H1 (cell line): ENCODE measurements around the gene YIF1B. TPM values are rescaled to one million over a fixed set of nuclear protein-coding genes. Genes with fewer than 3 reads are reported as not detected.

ENCODE experiments used
- CTCF ChIA-PET: fragments of 300-600 bp; sonication (Branson Sonifier 250); formaldehyde crosslinking; loops from one replicate; lab custom pipeline; 2021; ENCODE audit not compliant: partially characterized antibody; lab: Charles Lee
- POLR2A ChIA-PET: fragments of 300-600 bp; sonication (Branson Sonifier 250); formaldehyde crosslinking; loops from one replicate; lab custom pipeline; 2021; ENCODE audit warnings: inconsistent platforms; ENCODE audit not compliant: partially characterized antibody; lab: Charles Lee
- DNase-seq, 2 experiments: peaks; one replicate each; pipeline versions ENCODE4 v3.0.0 to v3.0.0-alpha.2; 2010 to 2022; ENCODE audit warnings: low spot score in 2 of 2, low read depth in 1 of 2, mixed read lengths in 1 of 2
- FAIRE-seq: peaks from 2 replicates; lab custom pipeline; 2011; peaks lifted over from hg19 to GRCh38; lab: Jason Lieb, UNC
- H2AFZ ChIP-seq: 2 replicates; pipeline ENCODE4 v1.8.1; 2012; ENCODE audit warnings: low read length, inconsistent platforms
- H2AK5ac ChIP-seq: 2 replicates; pipeline ENCODE4 v1.6.1; 2013; ENCODE audit warnings: low read depth, low read length
- H2BK120ac ChIP-seq: replicated peaks from 2 replicates; pipeline ENCODE3; 2013; ENCODE audit warnings: low read depth, low read length, inconsistent platforms
- H2BK12ac ChIP-seq: 2 replicates; pipeline ENCODE4 v1.6.1; 2013; ENCODE audit warnings: low read depth, low read length
- H2BK15ac ChIP-seq: 2 replicates; pipeline ENCODE4 v1.6.1; 2013; ENCODE audit warnings: low read length
- H2BK20ac ChIP-seq: 2 replicates; pipeline ENCODE4 v1.6.1; 2013; ENCODE audit warnings: low read length
- H2BK5ac ChIP-seq: 2 replicates; pipeline ENCODE4 v1.6.1; 2013; ENCODE audit warnings: low read depth, low read length
- H3K14ac ChIP-seq: 2 replicates; pipeline ENCODE4 v1.6.1; 2013; ENCODE audit warnings: inconsistent platforms; ENCODE audit not compliant: insufficient read length
- H3K18ac ChIP-seq: 2 replicates; pipeline ENCODE4 v1.6.1; 2013; ENCODE audit warnings: low read length; ENCODE audit errors: extremely low read depth
- H3K23ac ChIP-seq: 2 replicates; pipeline ENCODE4 v1.6.1; 2013; ENCODE audit warnings: inconsistent platforms; ENCODE audit not compliant: insufficient read length
- H3K23me2 ChIP-seq: 2 replicates; pipeline ENCODE4 v1.6.1; 2013; ENCODE audit warnings: low read depth, low read length
- H3K27ac ChIP-seq: 2 replicates; pipeline ENCODE4 v1.6.1; 2011; ENCODE audit warnings: low read depth, low read length, inconsistent platforms
- H3K27me3 ChIP-seq, 4 experiments: replicated peaks in 1 of 4; 1 replicate in 1 of 4; 2 replicates in 3 of 4; pipeline versions ENCODE4 v1.6.1 to v1.8.1; 2011 to 2013; ENCODE audit warnings: low read length in 3 of 4, mild to moderate bottlenecking in 3 of 4, inconsistent platforms in 2 of 4, mixed read lengths in 2 of 4, moderate library complexity in 1 of 4; ENCODE audit not compliant: control insufficient read depth in 3 of 4, insufficient read depth in 3 of 4; ENCODE audit errors: extremely low read depth in 1 of 4
- H3K36me3 ChIP-seq, 4 experiments: 2 replicates each; pipeline versions ENCODE4 v1.6.1 to v1.8.1; 2011 to 2013; ENCODE audit warnings: mild to moderate bottlenecking in 4 of 4, low read length in 3 of 4, moderate library complexity in 2 of 4, control low read depth in 1 of 4, inconsistent platforms in 1 of 4; ENCODE audit not compliant: insufficient read depth in 4 of 4, control insufficient read depth in 2 of 4
- H3K4ac ChIP-seq: replicated peaks from 2 replicates; pipeline ENCODE3; 2013; ENCODE audit warnings: low read length, low read depth, mixed read lengths, inconsistent platforms; ENCODE audit not compliant: insufficient read length
- H3K4me1 ChIP-seq, 4 experiments: replicated peaks in 1 of 4; 1 replicate in 1 of 4; 2 replicates in 3 of 4; pipeline versions ENCODE4 v1.6.1 to v1.8.1; 2011 to 2013; ENCODE audit warnings: low read length in 3 of 4, inconsistent platforms in 2 of 4, mixed read lengths in 1 of 4; ENCODE audit not compliant: insufficient read depth in 4 of 4, control insufficient read depth in 3 of 4
- H3K4me2 ChIP-seq, 2 experiments: 2 replicates each; pipeline versions ENCODE4 v1.6.1 to v1.8.1; 2011 to 2013; ENCODE audit warnings: low read depth in 2 of 2, low read length in 2 of 2, control low read depth in 1 of 2, inconsistent platforms in 1 of 2, mild to moderate bottlenecking in 1 of 2; ENCODE audit not compliant: insufficient read depth in 1 of 2
- H3K4me3 ChIP-seq, 4 experiments: fragments of 200-600, 300-600 bp in 1 of 4; sonication (generic), shearing (Covaris generic), sonication (Bioruptor Twin) in 1 of 4; 2 replicates each; pipeline versions ENCODE4 v1.5.1 to v1.8.1; 2011 to 2016; ENCODE audit warnings: low read length in 4 of 4, low read depth in 3 of 4, control low read depth in 2 of 4, inconsistent platforms in 2 of 4, mild to moderate bottlenecking in 2 of 4, mixed read lengths in 1 of 4, moderate library complexity in 1 of 4; ENCODE audit not compliant: insufficient read depth in 2 of 4; ENCODE audit errors: extremely low read depth in 1 of 4
- H3K56ac ChIP-seq: replicated peaks from 2 replicates; pipeline ENCODE3; 2013; ENCODE audit warnings: low read depth, mild to moderate bottlenecking, mixed read lengths, low read length, inconsistent platforms; ENCODE audit not compliant: insufficient read length
- H3K79me1 ChIP-seq: 2 replicates; pipeline ENCODE4 v1.6.1; 2013; ENCODE audit warnings: low read depth, low read length, control low read depth
- H3K79me2 ChIP-seq, 2 experiments: 2 replicates each; pipeline versions ENCODE4 v1.6.1 to v1.8.1; 2012 to 2013; ENCODE audit warnings: low read length in 2 of 2, mild to moderate bottlenecking in 2 of 2, inconsistent platforms in 1 of 2; ENCODE audit not compliant: insufficient read depth in 2 of 2, control insufficient read depth in 1 of 2
- H3K9ac ChIP-seq, 4 experiments: replicated peaks in 1 of 4; 1 replicate in 1 of 4; 2 replicates in 3 of 4; pipeline versions ENCODE4 v1.6.1 to v1.8.1; 2011 to 2013; ENCODE audit warnings: low read depth in 3 of 4, low read length in 3 of 4, control low read depth in 2 of 4, mild to moderate bottlenecking in 2 of 4, moderate library complexity in 2 of 4, inconsistent platforms in 1 of 4; ENCODE audit errors: extremely low read depth in 1 of 4
- H3K9me3 ChIP-seq, 2 experiments: 2 replicates each; pipeline versions ENCODE4 v1.6.1 to v1.8.1; 2012 to 2013; ENCODE audit warnings: mild to moderate bottlenecking in 2 of 2, moderate library complexity in 2 of 2, control low read depth in 1 of 2, inconsistent platforms in 1 of 2, low read depth in 1 of 2, low read length in 1 of 2, mixed read lengths in 1 of 2; ENCODE audit not compliant: insufficient read depth in 2 of 2
- H4K20me1 ChIP-seq, 2 experiments: replicated peaks in 1 of 2; 2 replicates each; pipeline versions ENCODE3 to v1.8.1; 2011 to 2013; ENCODE audit warnings: inconsistent platforms in 2 of 2, low read length in 2 of 2, mild to moderate bottlenecking in 1 of 2; ENCODE audit not compliant: insufficient read depth in 2 of 2, control insufficient read depth in 1 of 2
- H4K5ac ChIP-seq: 2 replicates; pipeline ENCODE4 v1.6.1; 2013; ENCODE audit warnings: low read length, low read depth, mixed read lengths, inconsistent platforms; ENCODE audit not compliant: insufficient read length
- H4K8ac ChIP-seq: 2 replicates; pipeline ENCODE4 v1.8.0; 2013; ENCODE audit warnings: mild to moderate bottlenecking, moderate library complexity, low read length, inconsistent platforms; ENCODE audit not compliant: insufficient read depth; ENCODE audit errors: extremely low read depth
- H4K91ac ChIP-seq: replicated peaks from 2 replicates; pipeline ENCODE3; 2013; ENCODE audit warnings: low read length, mixed read lengths, inconsistent platforms; ENCODE audit not compliant: insufficient read length
- CREB1 ChIP-seq: IDR thresholded peaks from 2 replicates; pipeline ENCODE4 v1.6.1; 2012; ENCODE audit warnings: inconsistent platforms
- EGR1 ChIP-seq: IDR thresholded peaks from 2 replicates; pipeline ENCODE4 v1.6.1; 2011; ENCODE audit warnings: low read depth, low read length, borderline replicate concordance
- RNF2 ChIP-seq: fragments of 200-900, 300-1000 bp; sonication (generic); IDR thresholded peaks from 2 replicates; pipeline ENCODE4 v1.7.1; 2016; ENCODE audit warnings: borderline replicate concordance, low read depth, mild to moderate bottlenecking, antibody characterized with exemption, low read length; ENCODE audit not compliant: poor library complexity, severe bottlenecking; ENCODE audit errors: missing control alignments
- WGBS, 2 experiments: shearing (Covaris generic) in 1 of 2; methylation state at CpG; one replicate each; pipeline versions ENCODE4 v1.1.6 to v1.1.7; 2013 to 2015; ENCODE audit warnings: low lambda C conversion rate in 2 of 2, mixed read lengths in 2 of 2, inconsistent platforms in 1 of 2, low coverage in 1 of 2, missing lambda C conversion rate in 1 of 2; ENCODE audit not compliant: insufficient replicate concordance in 2 of 2, insufficient coverage in 1 of 2, insufficient read length in 1 of 2; ENCODE audit errors: extremely low coverage in 1 of 2, missing lambda C conversion rate in 1 of 2; 5-methylcytosine and 5-hydroxymethylcytosine counted together
- polyA plus RNA-seq, 7 experiments: library from polyadenylated mRNA; depleted of rRNA in 3 of 7; stranded (reverse) in 5 of 7; unstranded in 2 of 7; fragments of >200 nt in 5 of 7; fragments of 200-250 nt in 2 of 7; gene quantifications; 1 replicate in 5 of 7; 2 replicates in 1 of 7; 4 replicates in 1 of 7; pipeline versions ENCODE4 v1.2.1 to v1.2.3, GENCODE V29; 2011 to 2013; ENCODE audit warnings: missing spikeins in 2 of 7, mixed read lengths in 2 of 7
- total RNA-seq: library from RNA; stranded (reverse); fragmentation: NEBNext Ultra II Directional; extraction: Animal tissue kit (Norgen Biotek cat#: 25700); gene quantifications from 2 replicates; pipeline ENCODE4 v1.2.1, GENCODE V29; 2021

The YIF1B gene
- total and polyA plus RNA-seq, 2 of the 8 experiments (the other 6 are each of a cell fraction or from before 2014, with no cell fraction given) = 89.6 to 305 TPM

DNA sequence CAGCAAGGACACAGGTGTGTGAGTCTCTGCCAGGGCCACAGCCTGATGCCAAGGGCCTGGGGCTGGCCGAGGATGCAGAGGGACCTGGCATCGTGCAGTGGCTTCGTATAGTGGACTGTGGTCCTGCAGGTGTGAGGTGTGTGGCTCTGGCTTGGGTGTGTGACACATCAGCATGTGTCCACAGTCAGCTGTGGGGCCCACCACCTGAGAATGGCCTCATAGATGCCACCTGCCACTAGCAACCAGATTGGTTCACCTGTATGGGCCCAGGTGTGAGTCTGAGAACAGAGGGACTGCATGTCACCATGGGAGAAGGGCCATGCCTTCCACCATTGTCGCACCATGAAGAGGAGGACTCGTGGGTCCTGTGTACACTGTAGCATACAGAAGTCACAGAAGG, 62.0 kb downstream of the YIF1B start:
- TF ChIP-seq EGR1 (no peak), RNF2 (no peak), CREB1 (no peak)
- TF ChIP-seq, all 59 proteins: peak for 0
- Histone ChIP-seq H4K8ac (0 out of 2 replicates have a peak overlapping the region, but pooled peaks have one; percentile 53), H3K79me1 (0 out of 2 replicates have a peak, but pooled peaks cover 2% of the 10 kb centered on the region), H3K9ac (no peak overlapping the region; a peak in 1 of 7 replicates), H2BK120ac (no peak overlapping the region), H2BK5ac (no peak overlapping the region), H3K4me1 (peaks cover 10 to 41% (median 24%) of the 10 kb centered on the region in 4 experiments), H3K9me3 (no peaks in the 10 kb centered on the region), H3K27ac (no peak overlapping the region), H3K56ac (no peak overlapping the region), H2BK12ac (peak overlapping the region; percentile 90; the same call in 1 of the 2 replicates), H3K4me3 (no peak overlapping the region), H3K23ac (no peak overlapping the region), H2AK5ac (peak overlapping the region; percentile 25; the same call in 1 of the 2 replicates), H3K36me3 (no peaks in the 10 kb centered on the region), H4K91ac (peak overlapping the region; percentile 66), H4K20me1 (peaks cover 0 to 2% of the 10 kb centered on the region in 2 experiments), H3K23me2 (peaks cover 8% of the 10 kb centered on the region; the same call in 1 of the 2 replicates), H2BK15ac (peak overlapping the region; percentile 72; the same call in 1 of the 2 replicates), H3K4ac (peak overlapping the region; percentile 81), H2AFZ (no peak overlapping the region), H4K5ac (no peak overlapping the region), H3K27me3 (peaks cover 0 to 16% (median 12%) of the 10 kb centered on the region in 4 experiments; a peak in 4 of 7 replicates), H3K4me2 (peak overlapping the region; percentile 4 to 16; a peak in 2 of 4 replicates), H3K18ac (peak overlapping the region; percentile 62; the same call in 1 of the 2 replicates), H3K14ac (no peak overlapping the region), H3K79me2 (no peaks in the 10 kb centered on the region), H2BK20ac (no peak overlapping the region)
- FAIRE-seq (no peak), DNase-seq (no peak)
- CTCF ChIA-PET = interaction anchor here (0.9 to 10.2 kb wide), 3 partner anchors 10 to 98 kb away, joined by 3 to 124 read pairs (median 24); partner anchors contain the start of gene SPINT2
- WGBS, 2 experiments = 83% methylated on average over 5 of the region's 5 CpGs; no CpG with 5 or more reads in 1 of the 2 experiments
- POLR2A ChIA-PET = interaction anchor here (0.7 to 3.6 kb wide), 5 partner anchors 10 to 134 kb away, joined by 3 to 19 read pairs (median 12); partner anchors contain the start of genes C19orf33, GGN and SPINT2
